ENCODE data around the gene SPTB. TPM values are rescaled to one million over a fixed set of nuclear protein-coding genes. Genes with fewer than 3 reads are reported as not detected.

The SPTB gene
- total RNA-seq, 1 donor from 2014 or later = not detected

DNA sequence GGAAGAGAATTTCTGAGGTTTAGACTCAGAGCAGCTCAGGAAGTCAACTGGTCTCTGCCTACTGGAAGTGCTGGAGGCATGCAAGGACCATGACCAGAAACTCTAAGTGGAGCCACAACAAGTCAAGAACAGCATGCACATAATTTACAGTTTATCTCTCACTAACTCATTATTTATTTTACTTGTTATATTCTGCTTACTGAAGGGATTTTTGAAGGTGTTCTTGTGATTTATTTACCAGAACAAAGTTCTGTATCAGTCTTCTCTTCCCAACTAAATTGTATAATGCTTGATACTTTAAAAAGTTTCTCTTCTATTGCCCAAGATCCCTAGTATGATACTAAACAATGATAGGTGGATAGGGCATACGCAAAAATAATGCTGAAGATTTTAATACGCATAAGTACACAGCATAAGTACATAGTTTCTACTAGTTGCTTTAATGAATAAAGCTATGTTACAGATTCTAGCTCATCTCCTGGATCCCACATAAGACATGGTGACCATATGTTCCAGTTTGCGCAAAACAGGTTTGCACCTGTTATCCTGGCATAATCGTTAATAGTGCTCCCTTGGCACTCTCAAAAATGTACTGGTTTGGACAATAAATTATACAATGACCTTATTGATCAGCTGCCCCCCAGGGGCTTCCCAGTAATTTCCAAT lies 11.6 kb upstream of the SPTB start:
- intact Hi-C loops (cut with micrococcal nuclease) = loop anchor here (5.0 kb wide), 2 partner anchors 69 to 219 kb away; no protein-coding TSS in a partner anchor

- intact Hi-C loops (cut with micrococcal nuclease) = no loop called here
These were observed 9.6 kb upstream of the SPTB start for GRCh38 chr14:64889352-64889751.

GRCh38 chr14:64885559-64885958 lies 5.9 kb upstream of the SPTB start:
- intact Hi-C loops (cut with micrococcal nuclease) = no loop called here

DNA sequence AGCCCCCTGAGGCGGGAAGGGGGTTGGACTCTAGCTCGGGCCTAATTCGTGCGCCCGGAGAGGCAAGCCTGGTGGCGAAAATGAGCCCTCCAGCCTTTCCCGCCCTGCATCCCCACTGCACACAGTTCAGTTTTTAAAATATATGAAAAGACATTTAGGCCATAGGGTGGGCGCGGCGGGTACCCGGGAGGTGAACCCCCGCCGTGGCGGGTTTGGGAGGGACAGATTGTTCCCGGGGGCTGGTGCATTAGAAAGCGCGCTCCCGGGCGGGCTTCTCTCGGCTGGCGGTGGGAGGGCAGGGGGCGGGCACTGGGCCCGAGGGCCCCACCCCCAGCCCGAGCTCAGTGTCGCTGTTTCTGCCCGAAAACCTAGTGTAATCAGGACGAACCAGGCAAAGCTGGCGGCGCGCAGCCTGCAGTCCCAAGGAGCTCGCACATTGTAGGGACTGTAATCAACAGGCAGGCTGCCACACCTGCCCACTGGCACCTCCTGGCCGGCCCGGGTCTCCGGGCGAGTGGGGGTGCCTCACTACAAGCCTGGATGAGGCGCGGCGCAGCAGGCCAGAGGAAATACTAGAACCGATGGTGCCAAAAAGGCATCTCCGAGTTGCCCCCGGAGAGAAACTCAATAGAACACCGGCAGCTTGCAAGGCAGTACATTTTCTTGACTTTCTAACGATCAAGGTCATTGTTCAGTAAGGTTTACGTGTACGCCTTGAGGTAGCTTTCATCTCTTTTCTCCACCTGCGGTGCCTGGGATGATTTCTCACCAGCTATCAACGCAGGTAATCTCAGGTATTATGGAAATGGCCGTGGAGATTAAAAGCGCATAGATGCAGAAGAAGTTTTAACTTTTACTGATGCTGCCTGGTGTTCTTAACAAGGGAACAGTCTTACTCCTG lies 764 bp upstream of the SPTB start:
- intact Hi-C loops (cut with micrococcal nuclease) = loop anchor here (1.0 kb wide), 1 partner anchor 34 kb away; the partner anchor contains the start of gene CHURC1

DNA sequence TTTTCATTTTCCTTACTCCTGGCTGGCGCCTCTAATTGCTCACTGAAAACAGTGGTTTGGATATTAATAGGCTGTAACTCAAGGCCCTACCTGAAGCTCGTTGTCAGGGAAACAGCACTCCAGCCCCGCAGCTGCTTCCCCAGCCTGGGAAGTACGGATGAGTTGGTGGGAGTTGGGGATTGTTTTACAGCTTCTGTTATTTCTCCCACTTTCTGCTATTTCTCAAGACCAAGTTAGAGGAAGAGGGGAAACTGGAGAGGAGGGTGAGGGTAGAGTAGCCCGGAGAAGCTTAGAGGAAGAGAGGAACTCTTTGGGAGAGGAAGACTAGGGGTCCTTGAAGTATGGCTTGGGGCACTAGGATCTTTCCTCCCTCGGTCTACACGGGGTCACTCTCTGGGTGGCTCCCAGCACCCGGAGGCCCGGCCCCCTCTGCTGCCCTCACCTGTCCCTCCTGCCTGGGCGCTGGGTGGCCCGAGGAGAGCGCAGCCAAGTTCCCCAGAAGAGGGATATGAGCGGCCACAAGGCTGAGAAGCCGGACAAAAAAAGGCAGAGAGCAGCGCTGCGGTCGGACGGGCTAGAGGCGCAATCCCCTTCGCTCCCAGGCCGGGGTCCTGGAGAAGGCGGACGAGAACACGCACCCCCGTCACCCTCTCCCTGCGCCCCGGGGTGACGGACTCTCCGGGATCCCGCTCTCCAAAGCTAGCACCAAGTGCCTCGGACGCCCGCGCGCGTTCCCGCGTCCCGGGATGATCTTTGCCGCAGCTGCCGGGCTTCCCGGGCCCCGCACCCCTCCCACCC lies 671 bp downstream of the SPTB start:
- intact Hi-C loops (cut with micrococcal nuclease) = no loop called here

DNA sequence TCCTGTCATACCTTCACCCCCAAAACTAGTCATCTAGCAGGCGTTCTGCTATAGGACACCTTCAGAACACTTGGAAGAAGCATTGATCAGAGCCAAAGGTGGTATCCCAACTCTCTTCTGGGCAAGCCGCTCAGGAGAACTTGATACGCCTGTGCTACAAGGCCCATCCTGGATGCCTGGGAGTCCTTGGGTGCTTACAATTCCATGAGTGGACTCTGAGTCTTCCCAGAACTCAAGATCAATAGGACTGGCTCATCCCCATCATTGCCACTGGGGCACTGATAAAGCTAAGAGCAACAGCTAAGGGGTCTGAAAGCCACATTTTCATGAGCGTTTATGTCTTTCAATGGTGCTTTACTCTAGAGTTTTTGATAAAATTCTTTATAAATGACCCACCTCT lies 1.9 kb downstream of the SPTB start:
- intact Hi-C loops (cut with micrococcal nuclease) = no loop called here

GRCh38 chr14:64875350-64875749 lies 4.4 kb downstream of the SPTB start:
- intact Hi-C loops (cut with micrococcal nuclease) = no loop called here

DNA sequence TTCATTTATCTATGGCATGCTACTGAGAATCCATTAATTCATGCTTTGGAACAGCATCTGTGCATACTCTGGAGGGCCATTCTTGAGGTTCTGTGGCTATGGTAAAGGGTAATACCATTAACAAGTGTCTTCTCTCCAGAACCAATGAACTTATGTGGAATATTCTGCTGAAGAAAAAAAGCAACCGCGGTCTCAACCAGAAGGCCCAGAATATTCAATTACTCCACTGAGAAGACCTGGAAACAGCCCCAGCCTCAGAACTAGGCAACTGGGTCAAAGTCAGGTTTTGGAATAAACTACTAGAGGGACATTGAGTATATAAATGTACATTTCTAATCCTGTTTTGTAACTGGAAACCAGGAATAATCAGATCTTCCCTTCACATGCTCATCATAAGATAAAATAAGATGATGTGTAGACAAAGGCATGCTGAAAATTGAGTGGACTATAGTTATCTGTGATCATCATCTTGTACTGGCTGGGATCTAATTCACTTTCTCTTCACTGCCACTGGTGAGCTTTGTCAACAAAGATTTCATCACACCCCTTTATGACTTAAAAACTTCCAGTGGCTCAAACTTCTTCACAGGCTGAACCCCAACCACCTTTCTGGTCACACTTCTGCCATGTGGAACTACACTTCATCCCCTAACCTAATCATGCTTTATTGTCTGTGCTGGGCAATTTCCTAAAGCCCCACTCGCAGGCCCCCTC lies 6.0 kb downstream of the SPTB start:
- intact Hi-C loops (cut with micrococcal nuclease) = no loop called here

DNA sequence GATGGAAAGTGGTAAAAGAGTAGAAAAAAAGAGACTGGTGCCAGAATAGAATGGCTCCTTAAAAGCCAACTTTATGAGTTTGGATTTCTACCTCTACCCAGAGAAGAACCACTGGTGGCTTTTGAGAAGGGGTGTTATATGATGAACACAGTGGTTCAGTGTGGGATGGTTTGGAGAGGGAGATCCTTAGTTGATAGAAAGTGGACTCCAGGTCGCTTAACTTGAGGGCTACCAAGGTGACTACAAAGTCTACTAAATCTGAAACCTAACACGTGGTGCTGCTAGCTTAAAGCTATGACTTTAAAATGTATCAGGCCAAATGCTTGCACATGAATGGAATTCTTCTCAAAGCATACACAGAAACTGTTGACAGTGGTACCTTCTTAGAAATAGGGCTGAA lies 8.4 kb downstream of the SPTB start:
- intact Hi-C loops (cut with micrococcal nuclease) = no loop called here

GRCh38 chr14:64870160-64870559 lies 9.5 kb downstream of the SPTB start:
- intact Hi-C loops (cut with micrococcal nuclease) = no loop called here

GRCh38 chr14:64868841-64869240 lies 10.9 kb downstream of the SPTB start:
- intact Hi-C loops (cut with micrococcal nuclease) = no loop called here

GRCh38 chr14:64868379-64868778 lies 11.3 kb downstream of the SPTB start:
- intact Hi-C loops (cut with micrococcal nuclease) = no loop called here

DNA sequence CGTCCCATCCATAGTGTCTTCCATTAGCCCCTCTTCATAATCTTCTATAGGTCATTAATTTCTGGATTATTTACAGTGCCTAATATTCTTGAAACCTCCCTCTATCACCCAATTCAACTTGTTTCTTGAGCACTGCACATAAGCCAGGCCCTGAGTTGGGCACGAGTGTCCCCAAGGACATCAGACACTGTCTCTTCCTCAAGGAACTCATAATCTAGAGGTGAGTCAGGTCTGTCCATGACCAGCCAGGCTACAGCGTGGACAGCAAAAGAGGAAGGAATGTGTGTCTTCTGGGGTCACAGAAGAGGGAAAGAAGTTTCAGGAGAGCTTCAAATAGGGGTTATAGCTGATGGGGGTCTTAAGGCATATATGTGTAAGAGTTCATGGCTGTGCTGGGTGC lies 12.5 kb downstream of the SPTB start:
- intact Hi-C loops (cut with micrococcal nuclease) = no loop called here

GRCh38 chr14:64865992-64866391 lies 13.7 kb downstream of the SPTB start:
- intact Hi-C loops (cut with micrococcal nuclease) = no loop called here

DNA sequence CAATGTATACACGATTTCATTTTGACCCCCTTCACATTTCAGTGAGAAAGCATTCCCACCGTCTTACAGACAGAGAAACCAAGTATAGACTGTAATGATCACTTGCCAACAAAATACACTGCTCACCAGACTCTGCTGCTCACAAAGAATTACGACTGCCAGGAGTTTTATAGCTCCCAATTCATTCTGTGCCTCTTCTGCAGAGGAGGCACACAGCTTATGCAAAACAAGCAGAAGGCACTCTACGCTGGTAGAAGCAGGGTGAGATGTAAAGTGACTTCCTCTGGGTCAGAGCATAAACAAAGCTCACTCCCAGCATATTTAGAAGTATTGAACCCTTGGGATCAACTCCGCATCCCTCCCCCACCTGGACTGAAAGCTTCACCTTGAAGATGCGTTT lies 14.6 kb downstream of the SPTB start:
- intact Hi-C loops (cut with micrococcal nuclease) = no loop called here

- intact Hi-C loops (cut with micrococcal nuclease) = no loop called here
These were observed 15.4 kb downstream of the SPTB start for GRCh38 chr14:64864258-64864657.

DNA sequence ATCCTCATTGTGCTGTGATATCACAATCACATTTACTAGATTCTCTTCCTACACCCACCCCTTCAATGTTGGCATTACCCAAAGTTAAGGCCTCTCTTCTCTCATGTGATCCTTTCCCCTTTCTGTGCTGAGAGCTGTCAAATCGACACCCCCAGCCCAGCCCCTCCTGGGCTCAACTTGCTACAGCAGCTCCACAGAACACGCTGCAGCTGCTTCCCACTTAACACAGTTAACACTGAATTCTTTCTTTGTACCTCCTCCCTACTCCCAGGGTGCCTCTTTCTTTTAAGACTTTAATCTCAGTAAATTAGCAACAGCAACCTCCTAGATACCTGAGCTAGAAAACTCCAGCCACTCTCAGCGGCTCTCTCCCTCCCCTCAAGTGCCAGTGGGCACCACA lies 17.8 kb downstream of the SPTB start:
- intact Hi-C loops (cut with micrococcal nuclease) = no loop called here

- intact Hi-C loops (cut with micrococcal nuclease) = no loop called here
These were observed 19.7 kb downstream of the SPTB start for GRCh38 chr14:64860039-64860438.

GRCh38 chr14:64857979-64858744 lies 21.5 kb downstream of the SPTB start:
- intact Hi-C loops (cut with micrococcal nuclease) = no loop called here

Data from T-helper 2 cell treated with Interferon-gamma antibody and Interleukin-4, amounts not matched to agents 100 ng/mL and 5 ng/mL, for 36 hours (primary cell).